HUES64 (cell line): ENCODE results near the gene NRP1. TPM values are rescaled to one million over a fixed set of nuclear protein-coding genes. Genes with fewer than 3 reads are reported as not detected.
A peak's percentile ranks its signal among the peaks of the same experiment; 100 is the strongest.
"Not testable (repeated sequence)": the region's sequence is repeated elsewhere in the genome, so short reads cannot be mapped to it uniquely, and the experiment has no call there.

Source experiments
- H3K27ac ChIP-seq: 2 replicates; pipeline ENCODE4 v1.7.0; 2013; ENCODE audit warnings: low read depth, low read length, inconsistent platforms
- H3K27me3 ChIP-seq: 2 replicates; pipeline ENCODE4 v1.6.1; 2013; ENCODE audit warnings: mild to moderate bottlenecking, low read length; ENCODE audit not compliant: insufficient read depth
- H3K36me3 ChIP-seq: 2 replicates; pipeline ENCODE4 v1.6.1; 2013; ENCODE audit warnings: mild to moderate bottlenecking, low read length; ENCODE audit not compliant: insufficient read depth
- H3K4me1 ChIP-seq: 2 replicates; pipeline ENCODE4 v1.6.1; 2013; ENCODE audit warnings: mild to moderate bottlenecking, low read length, moderate library complexity; ENCODE audit not compliant: insufficient read depth
- H3K4me3 ChIP-seq: 2 replicates; pipeline ENCODE4 v1.5.1; 2013; ENCODE audit warnings: mild to moderate bottlenecking, low read length, moderate library complexity
- H3K9ac ChIP-seq: 2 replicates; pipeline ENCODE4 v1.6.1; 2013; ENCODE audit warnings: mild to moderate bottlenecking, low read depth, low read length
- H3K9me3 ChIP-seq: 2 replicates; pipeline ENCODE4 v1.6.1; 2013; ENCODE audit warnings: low read depth, low read length; ENCODE audit not compliant: insufficient read depth
- WGBS: fragments of 150-250, 120-280 bp; methylation state at CpG from one replicate; pipeline ENCODE4 v1.1.7; 2013; ENCODE audit warnings: missing lambda C conversion rate; 5-methylcytosine and 5-hydroxymethylcytosine counted together
- polyA plus RNA-seq, 2 experiments: library from polyadenylated mRNA; stranded (reverse); fragments of 50-300 nt; gene quantifications; one replicate each; pipeline ENCODE4 v1.2.3, GENCODE V29; 2013

Gene NRP1
- 2.7 TPM for polyA plus RNA-seq (2013, experiment 1 of 2)
- polyA plus RNA-seq (2013, experiment 2 of 2), result 3.0 TPM

- Histone ChIP-seq H3K9ac (peak within 1 kb of the TSS; percentile 34; the same call in 1 of the 2 replicates), H3K9me3 (no peaks in the 10 kb centered on the region), H3K4me3 (peak within 1 kb of the TSS; percentile 78), H3K36me3 (no peaks in the 10 kb centered on the region), H3K27ac (no peak within 1 kb of the TSS; the same call in 1 of the 2 replicates), H3K27me3 (peaks cover 71% of the 10 kb centered on the region), H3K4me1 (peaks cover 9% of the 10 kb centered on the region)
- WGBS, result under 1% methylated on average over 42 of the region's 44 CpGs
Measured at GRCh38 chr10:33334153-33334804, at the start of gene NRP1. Gene NRP1, minus strand, starts transcription at chr10:33334667. Its CDS starts 285 bp downstream, at chr10:33334382.

GRCh38 chr10:33384201-33384600 is 49.7 kb upstream of the NRP1 start:
- H3K36me3 ChIP-seq, H3K9ac ChIP-seq, H3K4me1 ChIP-seq, H3K4me3 ChIP-seq, H3K27me3 ChIP-seq, H3K9me3 ChIP-seq, H3K27ac ChIP-seq: not testable (repeated sequence)
- WGBS, result 97% methylated on average over 2 of the region's 3 CpGs

- Histone ChIP-seq H3K36me3 (no peaks in the 10 kb centered on the region), H3K4me1 (0 out of 2 replicates have a peak, but pooled peaks cover 4% of the 10 kb centered on the region), H3K27me3 (no peaks in the 10 kb centered on the region), H3K27ac (no peak overlapping the region), H3K9me3 (no peaks in the 10 kb centered on the region), H3K9ac (no peak overlapping the region), H3K4me3 (no peak overlapping the region)
- 100% methylated on average over 2 of the region's 4 CpGs for WGBS
Measured at GRCh38 chr10:33382921-33383713, 48.6 kb upstream of the NRP1 start.

GRCh38 chr10:33382216-33382600 is 47.7 kb upstream of the NRP1 start:
- Histone ChIP-seq H3K4me3 (no peak overlapping the region), H3K9me3 (no peaks in the 10 kb centered on the region), H3K27me3 (no peaks in the 10 kb centered on the region), H3K4me1 (0 out of 2 replicates have a peak, but pooled peaks cover 4% of the 10 kb centered on the region), H3K27ac (no peak overlapping the region), H3K9ac (no peak overlapping the region), H3K36me3 (no peaks in the 10 kb centered on the region)
- 90% methylated on average over 2 of the region's 2 CpGs for whole genome bisulfite sequencing

- WGBS, result 87% methylated on average over 11 of the region's 12 CpGs
Measured at GRCh38 chr10:33381451-33382215, 47.2 kb upstream of the NRP1 start.

GRCh38 chr10:33377658-33378025 is 43.2 kb upstream of the NRP1 start:
- H3K9ac ChIP-seq, result no peak overlapping the region
- WGBS, result 98% methylated on average over 3 of the region's 4 CpGs
- 0 out of 2 replicates have a peak, but pooled peaks cover 4% of the 10 kb centered on the region for H3K4me1 ChIP-seq
- no peaks in the 10 kb centered on the region for H3K36me3 ChIP-seq
- H3K9me3 ChIP-seq, result no peaks in the 10 kb centered on the region
- H3K27ac ChIP-seq, result no peak overlapping the region
- no peak overlapping the region for H3K4me3 ChIP-seq
- H3K27me3 ChIP-seq, result no peaks in the 10 kb centered on the region

More at GRCh38 chr10:33381451-33382215, 47.2 kb upstream of the NRP1 start:
- H3K9ac ChIP-seq, result no peak overlapping the region
- H3K27ac ChIP-seq, result no peak overlapping the region
- H3K9me3 ChIP-seq, result no peaks in the 10 kb centered on the region
- no peaks in the 10 kb centered on the region for H3K36me3 ChIP-seq
- H3K27me3 ChIP-seq, result no peaks in the 10 kb centered on the region
- H3K4me1 ChIP-seq, result 0 out of 2 replicates have a peak, but pooled peaks cover 4% of the 10 kb centered on the region
- H3K4me3 ChIP-seq, result no peak overlapping the region

GRCh38 chr10:33376976-33377657 is 42.6 kb upstream of the NRP1 start:
- Histone ChIP-seq H3K27ac (no peak overlapping the region), H3K4me1 (0 out of 2 replicates have a peak, but pooled peaks cover 3% of the 10 kb centered on the region), H3K36me3 (no peaks in the 10 kb centered on the region), H3K4me3 (no peak overlapping the region), H3K27me3 (no peaks in the 10 kb centered on the region), H3K9me3 (no peaks in the 10 kb centered on the region), H3K9ac (no peak overlapping the region)
- WGBS, result 100% methylated on average over 1 of the region's 4 CpGs

- WGBS, result 86% methylated on average over 2 of the region's 2 CpGs
- H3K36me3 ChIP-seq, result no peaks in the 10 kb centered on the region
Measured at GRCh38 chr10:33376476-33376875, 42.0 kb upstream of the NRP1 start.

GRCh38 chr10:33373263-33373662 is 38.8 kb upstream of the NRP1 start:
- no peaks in the 10 kb centered on the region for H3K4me1 ChIP-seq
- 100% methylated on average over 2 of the region's 2 CpGs for WGBS
- no peaks in the 10 kb centered on the region for H3K36me3 ChIP-seq
- H3K4me3 ChIP-seq, result no peak overlapping the region
- no peak overlapping the region for H3K9ac ChIP-seq
- no peak overlapping the region for H3K27ac ChIP-seq
- no peaks in the 10 kb centered on the region for H3K27me3 ChIP-seq
- H3K9me3 ChIP-seq, result no peaks in the 10 kb centered on the region

More at GRCh38 chr10:33376476-33376875, 42.0 kb upstream of the NRP1 start:
- Histone ChIP-seq H3K27me3 (no peaks in the 10 kb centered on the region), H3K9ac (no peak overlapping the region), H3K9me3 (no peaks in the 10 kb centered on the region), H3K4me3 (no peak overlapping the region), H3K27ac (no peak overlapping the region), H3K4me1 (no peaks in the 10 kb centered on the region)

- 92% methylated on average over 4 of the region's 4 CpGs for WGBS
- no peaks in the 10 kb centered on the region for H3K9me3 ChIP-seq
- H3K27me3 ChIP-seq, result no peaks in the 10 kb centered on the region
- no peak overlapping the region for H3K9ac ChIP-seq
- no peak overlapping the region for H3K4me3 ChIP-seq
- no peaks in the 10 kb centered on the region for H3K36me3 ChIP-seq
- no peaks in the 10 kb centered on the region for H3K4me1 ChIP-seq
- H3K27ac ChIP-seq, result no peak overlapping the region
Measured at GRCh38 chr10:33371234-33371633, 36.8 kb upstream of the NRP1 start.
